MM.1S (cell line): Measurements from ENCODE around the gene GNAT1.

Experiments
- DNase-seq: peaks from one replicate; pipeline ENCODE4 v3.0.0-alpha.2; 2015
- H2AFZ ChIP-seq: fragments of 300-600 bp; sonication (generic); 2 replicates; pipeline ENCODE4 v1.6.0; 2016; ENCODE audit warnings: antibody characterized with exemption, low read length
- H3F3A ChIP-seq: fragments of 300-600 bp; sonication (generic); 2 replicates; pipeline ENCODE4 v1.6.1; 2016; ENCODE audit warnings: mild to moderate bottlenecking, antibody characterized with exemption, low read length, moderate library complexity, mixed read lengths; ENCODE audit not compliant: insufficient read depth
- H3K27ac ChIP-seq: fragments of 300-600 bp; sonication (generic); 2 replicates; pipeline ENCODE4 v1.5.1; 2016; ENCODE audit warnings: mild to moderate bottlenecking, low read length
- H3K27me3 ChIP-seq: fragments of 300-600 bp; sonication (generic); replicated peaks from 2 replicates; pipeline ENCODE4 v1.6.0; 2016; ENCODE audit warnings: low read length; ENCODE audit not compliant: insufficient read depth
- H3K36me3 ChIP-seq: fragments of 300-600 bp; sonication (generic); replicated peaks from 2 replicates; pipeline ENCODE4 v1.6.1; 2016; ENCODE audit warnings: mild to moderate bottlenecking, low read length, mixed read lengths; ENCODE audit not compliant: insufficient read depth
- H3K4me1 ChIP-seq: fragments of 300-600 bp; sonication (generic); 2 replicates; pipeline ENCODE4 v1.6.1; 2016; ENCODE audit warnings: low read length, mixed read lengths
- H3K4me2 ChIP-seq: fragments of 300-600 bp; sonication (generic); 2 replicates; pipeline ENCODE4 v1.6.0; 2016; ENCODE audit warnings: low read depth, low read length
- H3K4me3 ChIP-seq: fragments of 300-600 bp; sonication (generic); 2 replicates; pipeline ENCODE4 v1.5.1; 2016; ENCODE audit warnings: low read length, mixed read lengths
- H3K79me2 ChIP-seq: fragments of 300-600 bp; sonication (generic); 2 replicates; pipeline ENCODE4 v1.6.1; 2016; ENCODE audit warnings: mixed run types, low read length, mixed read lengths
- H3K9ac ChIP-seq: fragments of 300-600 bp; sonication (generic); 2 replicates; pipeline ENCODE4 v1.6.1; 2016; ENCODE audit warnings: low read length, mixed read lengths
- H3K9me2 ChIP-seq: fragments of 300-600 bp; sonication (generic); replicated peaks from 2 replicates; pipeline ENCODE4 v1.6.1; 2016; ENCODE audit warnings: mild to moderate bottlenecking, low read length, mixed read lengths; ENCODE audit not compliant: insufficient read depth
- H3K9me3 ChIP-seq: fragments of 300-600 bp; sonication (generic); replicated peaks from 2 replicates; pipeline ENCODE4 v1.6.1; 2016; ENCODE audit warnings: mild to moderate bottlenecking, low read length, mixed read lengths; ENCODE audit not compliant: insufficient read depth
- H4K20me1 ChIP-seq: fragments of 300-600 bp; sonication (generic); 2 replicates; pipeline ENCODE4 v1.6.1; 2016; ENCODE audit warnings: mild to moderate bottlenecking, low read length, moderate library complexity, mixed read lengths; ENCODE audit not compliant: insufficient read depth
- EZH2 ChIP-seq: fragments of 300-600 bp; sonication (generic); optimal IDR thresholded peaks from 2 replicates; pipeline ENCODE3; 2017; ENCODE audit warnings: low read depth, mild to moderate bottlenecking, antibody characterized with exemption, low read length, mixed read lengths
- EZH2phosphoT487 ChIP-seq: fragments of 300-600 bp; sonication (generic); IDR thresholded peaks from 2 replicates; pipeline ENCODE4 v1.6.1; 2018; ENCODE audit warnings: antibody characterized with exemption, low read length
- TF ChIP-seq, protein P1 (sequence below): fragments of 300-600 bp; sonication (generic); IDR thresholded peaks from 2 replicates; pipeline ENCODE4 v1.5.1; 2016; ENCODE audit warnings: antibody characterized with exemption, low read length, mixed read lengths

GNAT1 gene

DNA sequence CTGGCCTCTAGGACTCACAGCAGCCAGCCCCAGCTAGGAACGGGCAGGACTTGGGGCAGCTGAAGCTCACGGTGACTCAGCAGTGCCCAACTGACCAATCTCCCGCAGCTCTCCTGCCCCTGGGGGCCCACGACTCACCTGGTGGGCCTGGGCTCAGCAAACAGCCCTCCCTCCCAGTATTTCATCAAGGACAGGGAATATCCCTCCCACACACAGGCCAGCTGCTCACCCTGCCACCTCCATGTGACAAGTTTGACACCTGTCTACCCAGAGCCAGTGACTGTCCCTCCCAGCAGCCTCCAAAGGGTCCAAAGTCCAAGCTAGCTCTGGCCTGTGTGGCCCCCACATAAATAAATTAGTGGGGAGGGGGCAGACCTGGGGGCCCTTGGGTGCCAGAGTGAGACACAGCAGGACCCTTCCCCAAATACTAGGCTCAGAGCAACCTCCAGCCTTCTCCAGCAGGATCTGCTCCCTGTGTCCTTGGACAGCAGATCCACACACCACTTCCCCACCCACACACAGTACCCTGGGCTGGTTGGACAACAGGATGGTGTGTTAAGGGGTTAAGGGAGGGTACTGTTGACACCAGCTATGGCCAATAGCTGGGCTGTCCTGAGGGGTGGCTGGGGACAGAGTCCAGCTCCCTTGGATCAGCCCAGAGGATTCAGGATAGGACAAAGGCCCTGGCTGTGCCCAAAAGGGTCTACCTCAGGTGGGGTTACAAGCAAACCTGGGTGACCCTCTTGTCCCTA, 4.3 kb downstream of the GNAT1 start:
- Histone ChIP-seq H3K27ac (no peak overlapping the region), H2AFZ (no peak overlapping the region)

DNA sequence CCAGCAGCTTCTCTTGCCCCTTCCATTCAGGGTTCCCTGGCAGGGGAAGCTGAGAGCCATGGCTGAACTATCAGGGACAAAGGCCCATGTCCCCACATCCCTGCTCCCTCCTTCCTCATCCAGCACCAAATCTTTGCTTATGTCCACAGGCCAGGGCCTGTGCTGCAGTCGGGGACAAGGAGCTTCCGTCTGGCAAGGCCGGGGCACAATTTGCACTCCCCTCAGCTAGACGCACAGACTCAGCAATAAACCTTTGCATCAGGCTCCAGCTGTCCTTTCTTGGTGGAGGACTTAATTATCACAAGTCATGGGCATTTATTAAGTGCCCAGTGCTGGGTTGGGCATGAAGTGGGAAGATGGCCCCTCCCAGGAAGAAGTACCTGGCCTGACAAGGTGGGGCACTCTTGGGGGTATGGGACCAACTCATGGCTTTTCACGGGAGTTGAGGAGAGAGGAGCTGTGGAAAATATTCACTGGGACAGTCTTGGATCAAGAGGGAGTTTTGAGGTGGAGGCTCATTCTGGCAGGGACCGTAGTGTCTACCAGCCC, 4.9 kb downstream of the GNAT1 start:
- Histone ChIP-seq H3K9ac (no peak overlapping the region), H3K9me3 (no peaks in the 10 kb centered on the region), H3K79me2 (no peaks in the 10 kb centered on the region), H3K4me2 (no peak overlapping the region), H3F3A (no peaks in the 10 kb centered on the region), H3K36me3 (no peaks in the 10 kb centered on the region), H3K4me1 (no peaks in the 10 kb centered on the region), H3K27ac (no peak overlapping the region), H3K4me3 (no peak overlapping the region), H2AFZ (no peak overlapping the region), H4K20me1 (no peaks in the 10 kb centered on the region), H3K9me2 (no peaks in the 10 kb centered on the region), H3K27me3 (peaks cover 82% of the 10 kb centered on the region)
- DNase-seq: no peak
- no peak for TF ChIP-seq EZH2phosphoT487
- TF ChIP-seq, protein P1, sequence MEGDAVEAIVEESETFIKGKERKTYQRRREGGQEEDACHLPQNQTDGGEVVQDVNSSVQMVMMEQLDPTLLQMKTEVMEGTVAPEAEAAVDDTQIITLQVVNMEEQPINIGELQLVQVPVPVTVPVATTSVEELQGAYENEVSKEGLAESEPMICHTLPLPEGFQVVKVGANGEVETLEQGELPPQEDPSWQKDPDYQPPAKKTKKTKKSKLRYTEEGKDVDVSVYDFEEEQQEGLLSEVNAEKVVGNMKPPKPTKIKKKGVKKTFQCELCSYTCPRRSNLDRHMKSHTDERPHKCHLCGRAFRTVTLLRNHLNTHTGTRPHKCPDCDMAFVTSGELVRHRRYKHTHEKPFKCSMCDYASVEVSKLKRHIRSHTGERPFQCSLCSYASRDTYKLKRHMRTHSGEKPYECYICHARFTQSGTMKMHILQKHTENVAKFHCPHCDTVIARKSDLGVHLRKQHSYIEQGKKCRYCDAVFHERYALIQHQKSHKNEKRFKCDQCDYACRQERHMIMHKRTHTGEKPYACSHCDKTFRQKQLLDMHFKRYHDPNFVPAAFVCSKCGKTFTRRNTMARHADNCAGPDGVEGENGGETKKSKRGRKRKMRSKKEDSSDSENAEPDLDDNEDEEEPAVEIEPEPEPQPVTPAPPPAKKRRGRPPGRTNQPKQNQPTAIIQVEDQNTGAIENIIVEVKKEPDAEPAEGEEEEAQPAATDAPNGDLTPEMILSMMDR: no peak
- TF ChIP-seq EZH2: no peak

More for the DNA sequence above, 4.3 kb downstream of the GNAT1 start:
- no peaks in the 10 kb centered on the region for H3K9me2 ChIP-seq
- DNase-seq: no peak
- peaks cover 81% of the 10 kb centered on the region for H3K27me3 ChIP-seq
- no peaks in the 10 kb centered on the region for H4K20me1 ChIP-seq
- no peak overlapping the region for H3K9ac ChIP-seq
- no peak for TF ChIP-seq EZH2phosphoT487
- TF ChIP-seq, protein P1: no peak
- no peak for TF ChIP-seq EZH2
- H3F3A ChIP-seq: no peaks in the 10 kb centered on the region
- no peaks in the 10 kb centered on the region for H3K36me3 ChIP-seq
- no peaks in the 10 kb centered on the region for H3K79me2 ChIP-seq
- H3K4me1 ChIP-seq: no peaks in the 10 kb centered on the region
- no peak overlapping the region for H3K4me3 ChIP-seq
- no peaks in the 10 kb centered on the region for H3K9me3 ChIP-seq
- no peak overlapping the region for H3K4me2 ChIP-seq

DNA sequence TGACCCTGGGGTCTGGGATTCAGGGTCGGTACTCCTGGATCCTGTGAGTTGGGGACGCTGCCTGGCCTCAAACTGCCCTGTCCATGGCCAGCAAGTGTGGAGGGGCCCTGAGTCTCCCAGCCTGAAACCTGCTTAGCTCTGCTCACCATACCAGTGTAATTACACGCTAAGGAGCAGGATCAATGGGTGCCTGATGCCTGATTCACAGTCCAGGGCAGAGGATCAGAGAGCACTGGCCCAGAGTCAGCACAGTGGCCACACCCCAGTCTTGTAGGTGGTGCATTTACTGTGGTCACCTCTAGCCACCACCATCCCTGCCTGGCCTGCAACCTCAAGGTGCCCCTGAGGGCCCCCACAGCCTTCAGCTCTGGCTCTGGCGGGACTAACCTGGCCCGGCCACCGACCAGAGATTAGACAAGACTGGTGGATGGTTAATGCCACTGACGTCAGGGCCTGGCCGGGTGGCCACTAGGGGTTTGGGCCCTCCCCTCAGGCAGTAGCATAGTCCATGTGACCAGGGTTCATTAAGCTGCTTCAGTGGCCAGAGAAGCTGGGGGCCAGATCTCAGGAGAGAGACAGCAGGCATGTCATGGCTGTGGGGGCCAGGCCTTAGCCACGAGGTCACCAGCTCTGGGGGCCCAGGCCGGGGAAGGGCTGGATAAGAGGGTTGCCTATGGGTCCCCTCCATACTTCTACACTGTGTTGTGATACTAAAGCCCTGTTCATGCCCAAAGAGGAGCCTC, 10.3 kb downstream of the GNAT1 start:
- H4K20me1 ChIP-seq: no peaks in the 10 kb centered on the region; the same call in 1 of the 2 replicates
- H3K27me3 ChIP-seq: peaks cover 87% of the 10 kb centered on the region
- no peak for DNase-seq
- H3K27ac ChIP-seq: no peak overlapping the region
- no peaks in the 10 kb centered on the region for H3K36me3 ChIP-seq
- H3K4me2 ChIP-seq: no peak overlapping the region
- no peaks in the 10 kb centered on the region for H3K79me2 ChIP-seq
- H3K4me3 ChIP-seq: no peak overlapping the region
- TF ChIP-seq, protein P1: no peak
- TF ChIP-seq EZH2 (no peak), EZH2phosphoT487 (no peak)
- H3K9ac ChIP-seq: no peak overlapping the region
- H3K9me3 ChIP-seq: no peaks in the 10 kb centered on the region
- no peak overlapping the region for H2AFZ ChIP-seq
- no peaks in the 10 kb centered on the region for H3F3A ChIP-seq
- H3K4me1 ChIP-seq: no peaks in the 10 kb centered on the region
- H3K9me2 ChIP-seq: no peaks in the 10 kb centered on the region
